GM21737 (cell line): ENCODE results near the gene MBTPS1.

ENCODE experiments used
- ATAC-seq: cut with Tn5 transposase; IDR thresholded peaks from one replicate; pipeline ENCODE4 v1.9.1; 2021; ENCODE audit warnings: mild to moderate bottlenecking, moderate library complexity; ENCODE audit not compliant: unreplicated experiment

Gene MBTPS1

GRCh38 chr16:84040823-84041820 is 75.6 kb downstream of the MBTPS1 start:
- no peak for ATAC-seq

- no peak for ATAC-seq
These were observed 76.4 kb downstream of the MBTPS1 start for GRCh38 chr16:84040226-84040822.

GRCh38 chr16:84039696-84040095 is 77.0 kb downstream of the MBTPS1 start:
- ATAC-seq: no peak

GRCh38 chr16:84038469-84038868 is 78.3 kb downstream of the MBTPS1 start:
- no peak for ATAC-seq

GRCh38 chr16:84036982-84037425 is 79.7 kb downstream of the MBTPS1 start:
- ATAC-seq: no peak

- ATAC-seq: no peak
These were observed 80.6 kb downstream of the MBTPS1 start for GRCh38 chr16:84036131-84036530.

- ATAC-seq: no peak
These were observed 82.2 kb downstream of the MBTPS1 start for GRCh38 chr16:84034516-84034915.

GRCh38 chr16:84033251-84034195 is 83.2 kb downstream of the MBTPS1 start:
- ATAC-seq: no peak

- no peak for ATAC-seq
These were observed 84.1 kb downstream of the MBTPS1 start for GRCh38 chr16:84032458-84033178.

GRCh38 chr16:84031556-84031955 is 85.2 kb downstream of the MBTPS1 start:
- no peak for ATAC-seq

- ATAC-seq: no peak
These were observed 87.3 kb downstream of the MBTPS1 start for GRCh38 chr16:84029297-84030047.

GRCh38 chr16:84027625-84028024 is 89.1 kb downstream of the MBTPS1 start:
- no peak for ATAC-seq

- no peak for ATAC-seq
These were observed 90.1 kb downstream of the MBTPS1 start for GRCh38 chr16:84026606-84027005.

GRCh38 chr16:84024854-84025253 is 91.9 kb downstream of the MBTPS1 start:
- ATAC-seq: no peak

GRCh38 chr16:84022644-84023043 is 94.1 kb downstream of the MBTPS1 start:
- no peak for ATAC-seq

- ATAC-seq: no peak
These were observed 95.3 kb downstream of the MBTPS1 start for GRCh38 chr16:84021488-84021887.

- no peak for ATAC-seq
These were observed 96.4 kb downstream of the MBTPS1 start for GRCh38 chr16:84020353-84020752.

- ATAC-seq: no peak
These were observed 98.0 kb downstream of the MBTPS1 start for GRCh38 chr16:84018710-84019109.

- no peak for ATAC-seq
These were observed 100.3 kb downstream of the MBTPS1 start for GRCh38 chr16:84016477-84016876.

GRCh38 chr16:84015399-84015798 is 101.3 kb downstream of the MBTPS1 start:
- no peak for ATAC-seq
